GM18520 (cell line): ENCODE measurements around the gene KRTAP2-1.
"Not testable (repeated sequence)": the region's sequence is repeated elsewhere in the genome, so short reads cannot be mapped to it uniquely, and the experiment has no call there.

Experiments
- ATAC-seq: cut with Tn5 transposase; IDR thresholded peaks from one replicate; pipeline ENCODE4 v1.9.1; 2021; ENCODE audit not compliant: unreplicated experiment

The KRTAP2-1 gene

GRCh38 chr17:41013606-41014005 lies 33.5 kb downstream of the KRTAP2-1 start:
- ATAC-seq, result no peak

- ATAC-seq, result no peak
Measured at GRCh38 chr17:41013181-41013580, 33.9 kb downstream of the KRTAP2-1 start.

DNA sequence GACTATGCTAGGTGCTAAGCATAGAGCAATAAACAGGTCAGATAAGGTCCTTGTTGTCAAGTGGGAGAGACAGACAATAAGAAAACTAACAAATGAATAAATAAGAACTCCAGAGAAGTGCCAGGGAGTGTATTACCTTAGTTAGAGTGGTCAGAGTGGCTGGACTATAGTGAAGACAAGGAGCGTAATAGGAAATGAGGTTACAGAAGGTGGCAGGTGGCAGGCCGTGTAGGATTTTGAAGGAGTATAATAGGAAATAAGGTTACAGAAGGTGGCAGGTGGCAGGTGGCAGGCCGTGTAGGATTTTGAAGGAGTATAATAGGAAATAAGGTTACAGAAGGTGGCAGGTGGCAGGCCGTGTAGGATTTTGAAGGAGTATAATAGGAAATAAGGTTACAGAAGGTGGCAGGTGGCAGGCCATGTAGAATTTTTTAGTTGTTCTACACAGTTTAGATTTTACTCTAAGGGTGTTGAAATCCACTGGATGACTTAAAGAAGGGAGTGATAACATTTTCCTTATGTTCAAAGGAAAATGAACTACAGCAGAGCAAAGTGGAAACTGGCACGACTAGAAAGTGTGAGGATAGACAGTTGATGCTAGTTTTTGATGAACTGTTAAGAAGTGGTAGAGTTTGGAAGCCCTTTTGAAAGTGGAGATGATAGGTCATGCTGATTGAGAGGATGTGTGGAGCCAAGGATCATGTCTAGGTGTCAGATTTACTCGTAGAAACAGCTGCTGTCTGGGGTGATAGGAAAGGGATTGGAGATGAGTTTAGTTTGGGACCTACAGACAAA lies 34.6 kb downstream of the KRTAP2-1 start:
- no peak for ATAC-seq

DNA sequence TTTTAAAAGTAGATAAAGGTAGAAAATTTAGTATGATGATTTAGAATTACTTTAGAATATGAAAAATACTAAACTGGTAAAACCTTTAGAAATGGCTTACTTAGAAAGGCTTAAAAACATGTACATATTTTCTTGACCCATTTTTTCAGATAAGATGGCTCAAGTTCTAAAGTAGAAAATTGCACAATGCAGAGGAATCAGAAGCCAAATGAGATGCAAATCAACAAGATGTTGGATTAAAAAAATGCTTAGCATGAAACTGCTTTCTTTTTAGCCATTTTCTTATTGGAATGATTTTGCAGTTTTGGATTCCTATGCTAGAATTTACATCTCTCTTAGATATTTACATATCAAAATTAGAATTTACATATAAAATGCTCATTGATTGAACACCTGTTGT lies 36.7 kb downstream of the KRTAP2-1 start:
- no peak for ATAC-seq

- ATAC-seq, result no peak
Measured at GRCh38 chr17:41009936-41010335, 37.2 kb downstream of the KRTAP2-1 start.

DNA sequence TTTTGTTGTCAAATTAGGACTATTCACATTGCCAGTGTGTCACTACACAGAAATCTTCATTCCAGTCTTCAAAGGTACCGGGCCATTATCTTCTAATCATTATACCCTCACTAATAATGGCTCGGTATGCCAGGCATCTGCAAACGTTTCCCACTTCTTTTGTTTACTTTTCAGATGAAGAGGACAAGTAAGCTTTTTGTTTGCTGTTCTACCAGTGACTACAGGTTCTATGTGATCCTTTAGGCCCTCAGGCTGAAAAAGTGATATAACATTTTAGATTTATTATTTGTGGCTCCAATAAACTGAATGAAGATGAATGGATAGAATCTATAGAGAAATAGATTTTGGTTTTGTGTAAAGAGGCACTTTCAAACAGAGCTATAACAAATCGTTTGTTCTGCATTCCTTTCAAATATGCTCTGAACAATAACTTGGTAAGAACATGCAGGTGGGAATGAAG lies 37.8 kb downstream of the KRTAP2-1 start:
- no peak for ATAC-seq

GRCh38 chr17:41008811-41009210 lies 38.3 kb downstream of the KRTAP2-1 start, which contains the start of gene KRTAP3-1:
Gene KRTAP3-1 (minus strand): TSS chr17:41009128. CDS start chr17:41009074, 54 bp downstream.
- ATAC-seq, result no peak

GRCh38 chr17:41004397-41004796 lies 42.7 kb downstream of the KRTAP2-1 start:
- no peak for ATAC-seq

GRCh38 chr17:41003926-41004325 lies 43.2 kb downstream of the KRTAP2-1 start:
- no peak for ATAC-seq

GRCh38 chr17:41002814-41003213 lies 44.3 kb downstream of the KRTAP2-1 start:
- ATAC-seq, result no peak

DNA sequence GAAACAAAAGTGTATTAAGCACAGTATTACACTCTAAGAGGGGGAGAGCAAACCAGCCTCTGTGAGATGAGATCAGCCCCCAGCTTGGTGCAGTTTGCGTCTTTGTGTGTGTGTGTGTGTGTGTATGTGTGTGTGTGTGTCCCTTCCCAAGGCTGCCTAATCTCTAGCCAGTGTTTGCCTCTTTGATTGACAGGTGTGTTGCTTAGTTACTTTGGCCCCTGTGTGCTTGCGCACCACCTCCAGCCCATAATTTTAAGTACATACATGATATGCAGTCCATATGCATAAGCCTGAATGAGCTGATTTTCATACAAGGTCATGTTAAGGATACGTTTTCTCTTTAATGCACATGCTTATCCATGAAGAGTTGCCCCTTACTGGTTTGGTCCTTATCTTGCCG lies 45.3 kb downstream of the KRTAP2-1 start:
- no peak for ATAC-seq

- not testable (repeated sequence) for ATAC-seq
Measured at GRCh38 chr17:40999563-40999962, 47.6 kb downstream of the KRTAP2-1 start, which contains the start of gene KRTAP3-2. Gene KRTAP3-2 (minus strand): TSS chr17:40999906. CDS start chr17:40999853, 53 bp downstream.

DNA sequence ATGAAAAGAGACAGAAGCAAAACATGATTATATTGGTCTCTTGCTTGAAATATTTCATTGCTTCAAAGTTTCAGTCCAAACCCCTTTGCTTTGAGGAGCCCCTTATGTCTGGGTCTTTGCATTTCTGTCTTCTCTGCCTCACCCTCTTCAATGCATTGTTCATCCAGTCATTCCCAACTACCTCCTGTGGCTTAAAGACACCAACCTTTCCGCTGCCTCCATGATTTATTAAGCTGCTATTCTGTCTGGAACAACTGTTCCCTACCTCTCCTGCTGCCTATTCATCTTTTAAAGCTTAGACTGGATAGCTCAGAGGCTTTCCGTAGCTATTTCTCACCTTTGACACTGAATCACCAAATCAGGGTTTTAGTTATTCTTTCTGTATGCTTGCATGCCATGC lies 49.8 kb downstream of the KRTAP2-1 start:
- ATAC-seq, result no peak

- no peak for ATAC-seq
Measured at GRCh38 chr17:40996829-40997228, 50.3 kb downstream of the KRTAP2-1 start.
